SK-N-SH treated with all-trans-retinoic acid at 6 μM for 48 hours (cell line): ENCODE results near the gene PTPRH.

Experiments used
- ARNTL ChIP-seq: fragments of 450-650 bp; formaldehyde crosslinking; IDR thresholded peaks from 2 replicates; pipeline ENCODE4 v1.5.0; 2020; ENCODE audit warnings: low read depth, mild to moderate bottlenecking, moderate library complexity, borderline replicate concordance
- OSR1 ChIP-seq: fragments of 250-450 bp; sonication (Bioruptor Pico); IDR thresholded peaks from 2 replicates; pipeline ENCODE4 v1.8.0; 2022; ENCODE audit warnings: moderate library complexity, mild to moderate bottlenecking, inconsistent platforms
- RARB ChIP-seq: fragments of 250-450 bp; sonication (Bioruptor Pico); IDR thresholded peaks from 2 replicates; pipeline ENCODE4 v1.8.0; 2021; ENCODE audit warnings: mild to moderate bottlenecking, moderate library complexity
- ZNF565 ChIP-seq: fragments of 450-650 bp; formaldehyde crosslinking; conservative IDR thresholded peaks from 2 replicates; pipeline ENCODE4 v1.5.0; 2020; ENCODE audit warnings: low read depth, mild to moderate bottlenecking, moderate library complexity
- TF ChIP-seq, protein P1 (sequence below): fragments of 250-450 bp; sonication (Bioruptor Pico); IDR thresholded peaks from 2 replicates; pipeline ENCODE4 v1.5.1; 2021; ENCODE audit warnings: mild to moderate bottlenecking, moderate library complexity
- TF ChIP-seq, protein P2 (sequence below): fragments of 250-450 bp; sonication (Bioruptor Pico); IDR thresholded peaks from 2 replicates; pipeline ENCODE4 v1.8.0; 2020; ENCODE audit warnings: mild to moderate bottlenecking, moderate library complexity, borderline replicate concordance
- TF ChIP-seq, protein P3 (sequence below): fragments of 250-450 bp; sonication (Bioruptor Pico); IDR thresholded peaks from 2 replicates; pipeline ENCODE4 v1.8.0; 2021; ENCODE audit warnings: low read depth, mild to moderate bottlenecking, moderate library complexity, borderline replicate concordance
- TF ChIP-seq, protein P4 (sequence below): fragments of 250-450 bp; sonication (Bioruptor Pico); IDR thresholded peaks from 2 replicates; pipeline ENCODE4 v1.5.1; 2020; ENCODE audit warnings: low read depth, mild to moderate bottlenecking, moderate library complexity

DNA sequence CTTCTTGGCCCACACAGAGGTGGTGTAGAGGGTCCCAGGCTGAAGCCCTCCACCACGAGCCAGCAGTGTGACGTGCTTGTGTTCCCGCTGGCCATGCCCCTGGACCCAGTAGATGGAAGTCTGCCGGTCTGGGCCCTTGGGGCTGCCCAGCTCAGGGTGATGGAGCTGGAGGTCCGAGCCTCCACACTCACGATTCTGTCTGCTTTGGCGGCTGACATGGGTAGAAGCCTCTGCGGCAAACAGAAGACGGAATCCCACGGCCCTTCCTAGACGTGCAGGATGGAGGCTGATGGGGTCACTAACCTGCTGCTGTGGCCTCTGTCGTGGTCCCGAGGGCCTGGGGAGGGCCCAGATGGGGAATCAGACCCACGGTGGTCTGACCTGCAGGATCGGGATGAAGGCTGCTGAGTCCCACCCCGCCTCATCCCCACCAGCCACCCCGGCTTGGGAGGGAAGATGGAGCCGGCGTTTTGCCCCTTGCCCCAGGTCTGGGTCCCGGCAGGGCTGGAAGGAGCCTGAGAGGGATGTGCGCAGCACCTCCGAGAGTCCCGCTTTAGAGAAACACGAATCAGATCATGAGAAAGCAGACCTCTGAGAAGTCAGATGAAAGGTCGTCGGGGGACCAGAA lies 14.9 kb upstream of the PTPRH start:
- TF ChIP-seq RARB (CRISPR knock-in tag), result no peak
- TF ChIP-seq, protein P1, sequence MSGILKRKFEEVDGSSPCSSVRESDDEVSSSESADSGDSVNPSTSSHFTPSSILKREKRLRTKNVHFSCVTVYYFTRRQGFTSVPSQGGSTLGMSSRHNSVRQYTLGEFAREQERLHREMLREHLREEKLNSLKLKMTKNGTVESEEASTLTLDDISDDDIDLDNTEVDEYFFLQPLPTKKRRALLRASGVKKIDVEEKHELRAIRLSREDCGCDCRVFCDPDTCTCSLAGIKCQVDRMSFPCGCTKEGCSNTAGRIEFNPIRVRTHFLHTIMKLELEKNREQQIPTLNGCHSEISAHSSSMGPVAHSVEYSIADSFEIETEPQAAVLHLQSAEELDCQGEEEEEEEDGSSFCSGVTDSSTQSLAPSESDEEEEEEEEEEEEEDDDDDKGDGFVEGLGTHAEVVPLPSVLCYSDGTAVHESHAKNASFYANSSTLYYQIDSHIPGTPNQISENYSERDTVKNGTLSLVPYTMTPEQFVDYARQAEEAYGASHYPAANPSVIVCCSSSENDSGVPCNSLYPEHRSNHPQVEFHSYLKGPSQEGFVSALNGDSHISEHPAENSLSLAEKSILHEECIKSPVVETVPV (CRISPR knock-in tag), result no peak
- no peak for TF ChIP-seq ARNTL
- TF ChIP-seq OSR1 (CRISPR knock-in tag), result no peak
- TF ChIP-seq, protein P2, sequence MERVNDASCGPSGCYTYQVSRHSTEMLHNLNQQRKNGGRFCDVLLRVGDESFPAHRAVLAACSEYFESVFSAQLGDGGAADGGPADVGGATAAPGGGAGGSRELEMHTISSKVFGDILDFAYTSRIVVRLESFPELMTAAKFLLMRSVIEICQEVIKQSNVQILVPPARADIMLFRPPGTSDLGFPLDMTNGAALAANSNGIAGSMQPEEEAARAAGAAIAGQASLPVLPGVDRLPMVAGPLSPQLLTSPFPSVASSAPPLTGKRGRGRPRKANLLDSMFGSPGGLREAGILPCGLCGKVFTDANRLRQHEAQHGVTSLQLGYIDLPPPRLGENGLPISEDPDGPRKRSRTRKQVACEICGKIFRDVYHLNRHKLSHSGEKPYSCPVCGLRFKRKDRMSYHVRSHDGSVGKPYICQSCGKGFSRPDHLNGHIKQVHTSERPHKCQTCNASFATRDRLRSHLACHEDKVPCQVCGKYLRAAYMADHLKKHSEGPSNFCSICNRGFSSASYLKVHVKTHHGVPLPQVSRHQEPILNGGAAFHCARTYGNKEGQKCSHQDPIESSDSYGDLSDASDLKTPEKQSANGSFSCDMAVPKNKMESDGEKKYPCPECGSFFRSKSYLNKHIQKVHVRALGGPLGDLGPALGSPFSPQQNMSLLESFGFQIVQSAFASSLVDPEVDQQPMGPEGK (CRISPR knock-in tag), result no peak
- no peak for TF ChIP-seq ZNF565 (CRISPR knock-in tag)
- TF ChIP-seq, protein P3, sequence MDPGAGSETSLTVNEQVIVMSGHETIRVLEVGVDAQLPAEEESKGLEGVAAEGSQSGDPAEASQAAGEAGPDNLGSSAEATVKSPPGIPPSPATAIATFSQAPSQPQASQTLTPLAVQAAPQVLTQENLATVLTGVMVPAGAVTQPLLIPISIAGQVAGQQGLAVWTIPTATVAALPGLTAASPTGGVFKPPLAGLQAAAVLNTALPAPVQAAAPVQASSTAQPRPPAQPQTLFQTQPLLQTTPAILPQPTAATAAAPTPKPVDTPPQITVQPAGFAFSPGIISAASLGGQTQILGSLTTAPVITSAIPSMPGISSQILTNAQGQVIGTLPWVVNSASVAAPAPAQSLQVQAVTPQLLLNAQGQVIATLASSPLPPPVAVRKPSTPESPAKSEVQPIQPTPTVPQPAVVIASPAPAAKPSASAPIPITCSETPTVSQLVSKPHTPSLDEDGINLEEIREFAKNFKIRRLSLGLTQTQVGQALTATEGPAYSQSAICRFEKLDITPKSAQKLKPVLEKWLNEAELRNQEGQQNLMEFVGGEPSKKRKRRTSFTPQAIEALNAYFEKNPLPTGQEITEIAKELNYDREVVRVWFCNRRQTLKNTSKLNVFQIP (CRISPR knock-in tag), result no peak
- TF ChIP-seq, protein P4, sequence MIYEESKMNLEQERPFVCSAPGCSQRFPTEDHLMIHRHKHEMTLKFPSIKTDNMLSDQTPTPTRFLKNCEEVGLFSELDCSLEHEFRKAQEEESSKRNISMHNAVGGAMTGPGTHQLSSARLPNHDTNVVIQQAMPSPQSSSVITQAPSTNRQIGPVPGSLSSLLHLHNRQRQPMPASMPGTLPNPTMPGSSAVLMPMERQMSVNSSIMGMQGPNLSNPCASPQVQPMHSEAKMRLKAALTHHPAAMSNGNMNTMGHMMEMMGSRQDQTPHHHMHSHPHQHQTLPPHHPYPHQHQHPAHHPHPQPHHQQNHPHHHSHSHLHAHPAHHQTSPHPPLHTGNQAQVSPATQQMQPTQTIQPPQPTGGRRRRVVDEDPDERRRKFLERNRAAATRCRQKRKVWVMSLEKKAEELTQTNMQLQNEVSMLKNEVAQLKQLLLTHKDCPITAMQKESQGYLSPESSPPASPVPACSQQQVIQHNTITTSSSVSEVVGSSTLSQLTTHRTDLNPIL (CRISPR knock-in tag), result no peak
